Right lobe of liver (tissue), 6 donors: ENCODE measurements around the gene OR2AG1. TPM values are rescaled to one million over a fixed set of nuclear protein-coding genes. Genes with fewer than 3 reads are reported as not detected.

Experiments used
- ATAC-seq, 4 donors: fragments of 200-7000 bp; cut with Tn5 transposase; one replicate each; pipeline ENCODE4 v1.9.1; 2020; ENCODE audit warnings: mild to moderate bottlenecking in 4 of 4, moderate library complexity in 4 of 4
- DNase-seq, 3 donors: peaks; one replicate each; pipeline ENCODE4 v3.0.0-alpha.2; 2020
- H3K27ac ChIP-seq, 3 donors: fragments of 200-600 bp; one replicate each; pipeline ENCODE4 v1.8.0; 2022
- H3K27me3 ChIP-seq, 2 donors: fragments of 200-600 bp; one replicate each; pipeline ENCODE4 v1.8.0; 2022
- H3K36me3 ChIP-seq, 4 donors: fragments of 200-600 bp; sonication (generic) in 1 of 4; one replicate each; pipeline versions ENCODE4 v1.5.1 to v1.8.0; 2017 to 2022; ENCODE audit warnings: control low read depth in 1 of 4
- H3K4me1 ChIP-seq, 4 donors: fragments of 200-600 bp; sonication (generic) in 1 of 4; one replicate each; pipeline versions ENCODE4 v1.5.1 to v1.8.0; 2017 to 2022; ENCODE audit warnings: control low read depth in 1 of 4
- H3K4me3 ChIP-seq, 3 donors: fragments of 200-600 bp; one replicate each; pipeline ENCODE4 v1.8.0; 2022
- H3K9me3 ChIP-seq, 4 donors: fragments of 200-600 bp; sonication (generic) in 1 of 4; one replicate each; pipeline versions ENCODE4 v1.5.1 to v1.8.0; 2017 to 2022; ENCODE audit warnings: control low read depth in 1 of 4
- CTCF ChIP-seq, 4 donors: fragments of 200-600 bp in 3 of 4; fragments of 450-650 bp in 1 of 4; IDR thresholded peaks; one replicate each; pipeline versions ENCODE4 v1.5.1 to v1.8.0; 2016 to 2022; ENCODE audit warnings: antibody characterized with exemption in 4 of 4, mild to moderate bottlenecking in 2 of 4
- POLR2A ChIP-seq: fragments of 450-650 bp; IDR thresholded peaks from one replicate; pipeline ENCODE4 v1.6.1; 2017; ENCODE audit warnings: antibody characterized with exemption, mild to moderate bottlenecking
- WGBS: methylation state at CpG from one replicate; pipeline ENCODE4 v1.1.6; 2018; ENCODE audit warnings: low coverage, low lambda C conversion rate; ENCODE audit not compliant: insufficient coverage; ENCODE audit errors: missing lambda C conversion rate; 5-methylcytosine and 5-hydroxymethylcytosine counted together
- intact Hi-C, 2 donors: fragments of 100-400 bp; cut with DNase I; formaldehyde crosslinking; loops; one replicate each; pipeline versions ENCODE4 v1.11.2 to v1.14.1; 2022
- total RNA-seq, 6 experiments: library from RNA; depleted of rRNA in 2 of 6; stranded (reverse); fragments of >200 nt in 2 of 6; fragmentation: NEBNext Ultra II Directional in 3 of 6; extraction: Animal tissue kit (Norgen Biotek cat#: 25700) in 3 of 6; gene quantifications; one replicate each; pipeline versions ENCODE4 v1.1.0 to v1.2.4, GENCODE V29; 2016 to 2023
- donor health status: DM: no; HTN: yes; CAD: no.
- donor health status: DM: no; HTN: no; CAD: no.
- donor health status: DM: no; HTN: no; CAD: no.
- donor health status: DM: no; HTN: yes; CAD: no.
- donor health status: DM: no; HTN: yes; CAD: no.

Gene OR2AG1
- total RNA-seq, 6 experiments from 2014 or later: not detected

DNA sequence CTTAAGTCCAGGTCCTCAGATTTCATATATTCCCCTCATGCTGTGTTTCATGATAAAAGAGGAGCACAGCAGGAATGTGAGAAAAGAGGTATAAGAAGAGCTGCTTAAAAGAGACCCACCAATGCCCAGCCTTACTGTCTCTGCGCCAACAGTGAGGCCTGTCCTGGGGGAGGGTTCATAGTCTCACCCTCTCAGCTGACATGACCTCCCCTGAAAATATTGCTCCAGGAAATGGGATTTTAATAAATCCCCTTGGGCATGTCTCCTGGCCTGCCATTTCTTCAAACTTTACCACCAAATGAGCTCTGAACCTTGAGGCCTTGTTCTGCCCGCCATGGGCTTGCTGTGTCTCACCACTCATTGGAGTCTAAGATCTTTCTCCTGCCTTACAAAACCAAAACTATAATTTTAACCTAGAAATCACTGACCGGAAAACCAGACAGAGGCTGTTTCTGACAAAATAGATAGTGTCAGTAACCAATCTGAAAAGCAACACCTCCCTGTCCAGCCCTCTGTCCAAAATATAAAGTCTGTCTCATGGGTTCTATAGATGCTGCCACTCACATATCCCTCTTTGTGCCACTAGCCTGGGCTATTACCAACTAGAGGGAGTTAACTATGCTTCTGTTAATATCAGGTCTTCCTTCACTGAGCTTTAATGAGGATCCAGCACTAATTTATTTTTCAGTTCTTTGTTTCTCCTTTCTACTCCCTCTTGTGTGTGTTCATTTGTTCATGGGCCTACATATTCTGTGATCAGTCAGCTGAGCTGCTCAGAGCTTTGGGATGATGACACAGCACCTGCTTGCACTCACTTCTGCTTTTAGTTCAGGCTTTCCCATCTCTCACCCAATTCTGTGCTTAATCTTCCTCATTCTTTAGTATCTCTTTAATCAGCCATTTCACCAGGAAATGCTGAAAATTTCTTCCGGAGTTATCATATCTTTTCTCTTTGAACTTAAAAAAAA lies 10.6 kb upstream of the OR2AG1 start, which contains the start of gene OR2AG2:
Gene OR2AG2, minus strand, starts transcription at position 51 of the 968 bp plus-strand sequence. CDS start 3,019 bp downstream, outside the sequence.
- intact Hi-C loops: no loop called here

GRCh38 chr11:6778518-6778917 lies 4.3 kb upstream of the OR2AG1 start:
- ATAC-seq: no peak
- TF ChIP-seq CTCF (IDR thresholded peaks at IDR 0.05) (no peak), POLR2A (no peak)
- Histone ChIP-seq H3K27me3 (no peaks in the 10 kb centered on the region), H3K9me3 (no peaks in the 10 kb centered on the region), H3K27ac (no peak overlapping the region), H3K36me3 (no peaks in the 10 kb centered on the region), H3K4me3 (no peak overlapping the region), H3K4me1 (no peaks in the 10 kb centered on the region)
- intact Hi-C loops: no loop called here
- DNase-seq: no peak

More for the DNA sequence above, 10.6 kb upstream of the OR2AG1 start, which contains the start of gene OR2AG2:
- DNase-seq (no peak), ATAC-seq (peak; percentile 43 to 69 (median 57))
- H3K27ac ChIP-seq: no peak within 1 kb of the TSS
- TF ChIP-seq POLR2A: no peak
- no peak for TF ChIP-seq CTCF (IDR thresholded peaks at IDR 0.05)
- H3K9me3 ChIP-seq: no peaks in the 10 kb centered on the region
- WGBS: 70% methylated on average over 3 of the region's 4 CpGs
- H3K27me3 ChIP-seq: no peaks in the 10 kb centered on the region
- H3K4me1 ChIP-seq: no peaks in the 10 kb centered on the region
- H3K4me3 ChIP-seq: no peak within 1 kb of the TSS
- no peaks in the 10 kb centered on the region for H3K36me3 ChIP-seq

- no peak for TF ChIP-seq POLR2A
- no peaks in the 10 kb centered on the region for H3K9me3 ChIP-seq
- H3K4me1 ChIP-seq: no peaks in the 10 kb centered on the region
- no peak overlapping the region for H3K27ac ChIP-seq
- no peaks in the 10 kb centered on the region for H3K36me3 ChIP-seq
- H3K27me3 ChIP-seq: no peaks in the 10 kb centered on the region
- H3K4me3 ChIP-seq: no peak overlapping the region
- ATAC-seq: no peak
- DNase-seq: no peak
- intact Hi-C loops: no loop called here
Measured at GRCh38 chr11:6780829-6781228, 2.0 kb upstream of the OR2AG1 start.

DNA sequence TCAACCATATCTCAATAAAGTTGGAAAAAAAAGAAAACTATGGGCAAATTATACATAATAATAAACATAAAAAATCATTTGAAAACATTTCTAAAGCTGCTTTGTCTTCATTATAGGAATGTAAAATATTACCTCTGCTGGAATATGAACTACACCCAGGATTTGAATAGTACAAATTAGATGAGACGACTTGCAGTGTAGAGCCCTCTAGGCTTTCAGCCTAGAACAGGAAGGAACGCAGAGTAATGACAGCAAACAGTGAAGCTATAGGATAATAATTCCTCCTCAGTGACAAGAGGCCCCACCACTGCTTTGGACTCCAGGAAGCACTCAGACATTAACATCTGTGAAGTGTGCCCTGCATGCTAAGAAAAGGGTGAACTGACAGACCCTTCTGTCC lies 7.7 kb downstream of the OR2AG1 start:
- no peak overlapping the region for H3K4me3 ChIP-seq
- H3K27me3 ChIP-seq: no peaks in the 10 kb centered on the region
- ATAC-seq (no peak), DNase-seq (no peak)
- TF ChIP-seq CTCF (IDR thresholded peaks at IDR 0.05) (no peak), POLR2A (no peak)
- intact Hi-C loops: no loop called here
- no peaks in the 10 kb centered on the region for H3K4me1 ChIP-seq
- no peaks in the 10 kb centered on the region for H3K36me3 ChIP-seq
- H3K9me3 ChIP-seq: no peaks in the 10 kb centered on the region
- 83% methylated on average over 2 of the region's 2 CpGs for WGBS
- H3K27ac ChIP-seq: no peak overlapping the region

GRCh38 chr11:6794639-6795038 lies 11.8 kb downstream of the OR2AG1 start:
- no peak overlapping the region for H3K27ac ChIP-seq
- H3K4me3 ChIP-seq: no peak overlapping the region
- no peaks in the 10 kb centered on the region for H3K27me3 ChIP-seq
- no peak for DNase-seq
- 71% methylated on average over 4 of the region's 4 CpGs for WGBS
- TF ChIP-seq CTCF (IDR thresholded peaks at IDR 0.05) (no peak), POLR2A (no peak)
- no peaks in the 10 kb centered on the region for H3K9me3 ChIP-seq
- ATAC-seq: peak in 2 of 4 donors; percentile 19 to 39
- H3K36me3 ChIP-seq: no peaks in the 10 kb centered on the region
- no peaks in the 10 kb centered on the region for H3K4me1 ChIP-seq
- intact Hi-C loops: no loop called here
